Measurements from ENCODE around the gene GPR39.

DNA sequence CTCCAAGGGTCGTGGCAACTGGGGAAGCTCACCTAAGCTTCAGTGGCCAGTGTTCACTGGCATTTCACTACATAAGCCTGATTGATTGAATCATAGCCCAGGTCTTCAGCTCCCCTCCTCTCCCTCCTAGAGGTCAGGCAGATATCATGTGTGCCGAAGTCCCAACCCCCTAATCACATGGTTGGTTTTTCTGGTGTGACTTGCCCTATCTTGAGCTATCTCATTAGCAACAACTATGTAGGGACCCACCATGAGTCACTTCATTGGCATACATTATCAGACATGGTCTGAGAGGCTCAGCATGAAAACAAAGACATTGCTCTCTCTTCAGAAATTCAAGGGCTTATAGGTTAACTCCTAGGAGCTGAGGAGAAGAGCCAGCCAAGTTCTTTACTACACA is 176.6 kb downstream of the GPR39 start:
- no peak for TF ChIP-seq POLR2A (IDR thresholded peaks at IDR 0.05)
- TF ChIP-seq, protein P1, sequence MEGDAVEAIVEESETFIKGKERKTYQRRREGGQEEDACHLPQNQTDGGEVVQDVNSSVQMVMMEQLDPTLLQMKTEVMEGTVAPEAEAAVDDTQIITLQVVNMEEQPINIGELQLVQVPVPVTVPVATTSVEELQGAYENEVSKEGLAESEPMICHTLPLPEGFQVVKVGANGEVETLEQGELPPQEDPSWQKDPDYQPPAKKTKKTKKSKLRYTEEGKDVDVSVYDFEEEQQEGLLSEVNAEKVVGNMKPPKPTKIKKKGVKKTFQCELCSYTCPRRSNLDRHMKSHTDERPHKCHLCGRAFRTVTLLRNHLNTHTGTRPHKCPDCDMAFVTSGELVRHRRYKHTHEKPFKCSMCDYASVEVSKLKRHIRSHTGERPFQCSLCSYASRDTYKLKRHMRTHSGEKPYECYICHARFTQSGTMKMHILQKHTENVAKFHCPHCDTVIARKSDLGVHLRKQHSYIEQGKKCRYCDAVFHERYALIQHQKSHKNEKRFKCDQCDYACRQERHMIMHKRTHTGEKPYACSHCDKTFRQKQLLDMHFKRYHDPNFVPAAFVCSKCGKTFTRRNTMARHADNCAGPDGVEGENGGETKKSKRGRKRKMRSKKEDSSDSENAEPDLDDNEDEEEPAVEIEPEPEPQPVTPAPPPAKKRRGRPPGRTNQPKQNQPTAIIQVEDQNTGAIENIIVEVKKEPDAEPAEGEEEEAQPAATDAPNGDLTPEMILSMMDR (IDR thresholded peaks at IDR 0.05) = no peak
